T-cell (primary cell): ENCODE measurements around the gene RIGI. TPM values are rescaled to one million over a fixed set of nuclear protein-coding genes. Genes with fewer than 3 reads are reported as not detected.
"Not testable (repeated sequence)": the region's sequence is repeated elsewhere in the genome, so short reads cannot be mapped to it uniquely, and the experiment has no call there.

Source experiments
- ATAC-seq, 4 experiments: fragments of 200-7000 bp in 3 of 4; fragments of 150-1000 bp in 1 of 4; cut with Tn5 transposase; replicated peaks in 1 of 4; 1 replicate in 3 of 4; 2 replicates in 1 of 4; pipeline ENCODE4 v1.10.0; 2021; ENCODE audit warnings: moderate library complexity in 3 of 4, mild to moderate bottlenecking in 2 of 4, moderate number of reproducible peaks in 1 of 4
- CTCF ChIA-PET, 2 donors: fragments of 300-600 bp; sonication (Branson Sonifier 250); formaldehyde crosslinking; loops; one replicate each; lab custom pipeline; 2022; ENCODE audit warnings: antibody characterized with exemption in 2 of 2; lab: Charles Lee
- POLR2A ChIA-PET, 2 donors: fragments of 300-600 bp; sonication (Branson Sonifier 250); formaldehyde crosslinking; loops; one replicate each; lab custom pipeline; 2022; ENCODE audit warnings: antibody characterized with exemption in 2 of 2; lab: Charles Lee
- DNase-seq, 35 experiments: peaks; one replicate each; pipeline versions ENCODE4 v3.0.0 to v3.0.0-alpha.2; 2013 to 2023
- H3K27ac ChIP-seq: one replicate; pipeline ENCODE4 v1.5.1; 2013; ENCODE audit warnings: low read length
- H3K27me3 ChIP-seq, 2 experiments: replicated peaks in 1 of 2; 1 replicate in 1 of 2; 2 replicates in 1 of 2; pipeline versions ENCODE4 v1.6.1 to v1.7.0; 2013; ENCODE audit warnings: low read length in 1 of 2, mixed read lengths in 1 of 2; ENCODE audit not compliant: control insufficient read depth in 2 of 2, insufficient read depth in 2 of 2; ENCODE audit errors: extremely low read depth in 1 of 2
- H3K36me3 ChIP-seq, 2 donors: 1 replicate in 1 of 2; 2 replicates in 1 of 2; pipeline versions ENCODE4 v1.6.1 to v1.7.0; 2013; ENCODE audit warnings: low read length in 1 of 2; ENCODE audit not compliant: control insufficient read depth in 2 of 2, insufficient read depth in 1 of 2; ENCODE audit errors: extremely low read depth in 1 of 2
- H3K4me1 ChIP-seq, 2 experiments: 1 replicate in 1 of 2; 2 replicates in 1 of 2; pipeline versions ENCODE4 v1.6.1 to v1.7.0; 2013; ENCODE audit warnings: low read length in 2 of 2, mixed read lengths in 1 of 2; ENCODE audit not compliant: insufficient read depth in 2 of 2, control insufficient read depth in 1 of 2; ENCODE audit errors: extremely low read depth in 1 of 2
- H3K4me3 ChIP-seq, 2 donors: 1 replicate in 1 of 2; 2 replicates in 1 of 2; pipeline versions ENCODE4 v1.5.1 to v1.7.0; 2013; ENCODE audit warnings: mild to moderate bottlenecking in 2 of 2, low read length in 1 of 2, moderate library complexity in 1 of 2; ENCODE audit not compliant: control insufficient read depth in 1 of 2; ENCODE audit errors: extremely low read depth in 1 of 2
- H3K9me3 ChIP-seq: 2 replicates; pipeline ENCODE4 v1.7.0; 2013
- H3K27ac Mint-ChIP-seq, 2 donors: one replicate each; pipeline ENCODE4 v1.8.0; 2020 to 2021; ENCODE audit warnings: mild to moderate bottlenecking in 2 of 2, mixed read lengths in 2 of 2
- H3K27me3 Mint-ChIP-seq, 2 donors: one replicate each; pipeline ENCODE4 v1.8.0; 2021 to 2022; ENCODE audit warnings: mixed read lengths in 2 of 2
- H3K36me3 Mint-ChIP-seq: one replicate; pipeline ENCODE4 v1.8.0; 2021; ENCODE audit warnings: mixed read lengths
- H3K4me1 Mint-ChIP-seq, 3 donors: one replicate each; pipeline ENCODE4 v1.8.0; 2020 to 2022; ENCODE audit warnings: mixed read lengths in 3 of 3, mild to moderate bottlenecking in 1 of 3
- H3K4me3 Mint-ChIP-seq, 3 donors: one replicate each; pipeline ENCODE4 v1.8.0; 2020 to 2022; ENCODE audit warnings: mild to moderate bottlenecking in 3 of 3, mixed read lengths in 3 of 3, moderate library complexity in 3 of 3
- H3K9me3 Mint-ChIP-seq, 3 donors: one replicate each; pipeline ENCODE4 v1.8.0; 2020 to 2022; ENCODE audit warnings: mixed read lengths in 3 of 3
- WGBS: methylation state at CpG from one replicate; pipeline ENCODE4 v1.1.5; 2013; ENCODE audit warnings: missing lambda C conversion rate; ENCODE audit not compliant: insufficient coverage; 5-methylcytosine and 5-hydroxymethylcytosine counted together
- total RNA-seq, 35 experiments: library from RNA in 6 of 35; stranded (reverse) in 6 of 35; fragments of 120-200 nt in 1 of 35; gene quantifications; one replicate each; pipeline versions ENCODE4 v1.2.1 to v1.2.4 and lab custom pipeline; 2013 to 2026

Gene RIGI
- total RNA-seq, 5 donors from 2014 or later (not counting 1 experiment from before 2014, with no cell fraction given), result 14.0 to 27.1 (median 19.3) TPM

DNA sequence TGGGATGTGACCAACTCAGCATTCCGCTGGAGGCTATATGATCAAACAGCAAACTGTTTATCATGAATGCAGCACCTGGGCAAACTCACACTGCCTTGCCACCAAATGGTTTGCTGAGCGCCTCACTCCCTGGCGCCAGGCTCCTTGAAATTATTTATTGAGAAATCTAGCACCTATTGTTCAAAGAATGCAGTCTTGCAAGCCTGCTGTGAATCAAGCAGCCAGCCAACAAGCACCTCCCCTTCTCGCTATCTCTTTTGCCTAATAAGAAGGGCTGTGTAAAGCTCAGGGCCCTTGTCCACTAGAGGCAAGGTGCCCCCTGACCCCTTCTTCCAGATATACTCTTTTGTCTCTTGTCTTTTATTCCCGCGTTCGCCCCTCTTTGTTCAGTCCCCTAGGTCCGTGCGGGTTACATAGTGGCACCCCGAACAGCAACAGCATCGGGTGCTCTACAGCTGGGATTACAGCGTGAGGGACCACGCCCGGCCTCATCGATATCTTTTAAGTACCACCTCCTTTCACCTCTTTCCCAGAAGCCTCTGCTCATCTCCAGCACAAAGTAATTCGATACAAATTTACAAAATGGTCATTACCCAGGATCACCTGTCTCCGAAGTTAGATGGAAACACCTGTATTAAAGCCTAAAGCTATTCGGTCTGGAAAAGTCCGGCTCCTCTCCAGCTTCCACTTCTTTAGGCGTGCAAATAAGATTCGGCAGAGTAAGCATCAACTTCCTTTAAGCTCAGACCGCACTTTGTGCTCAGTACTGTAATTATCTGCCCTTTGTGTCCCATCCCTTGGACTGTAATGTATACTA is 896 bp downstream of the RIGI start:
- H3K4me1 ChIP-seq, result peaks cover 16 to 20% of the 10 kb centered on the region in 2 experiments
- H3K27me3 Mint-ChIP-seq, result no peaks in the 10 kb centered on the region
- no peaks in the 10 kb centered on the region for H3K27me3 ChIP-seq
- H3K4me3 ChIP-seq, result peak overlapping the region; percentile 77 to 85
- DNase-seq (peak in 21 of 35 experiments; percentile 1 to 42 (median 12)), ATAC-seq (peak in 2 of 4 experiments; percentile 29 to 30)
- CTCF ChIA-PET, result interaction anchor here (0.6 to 3.2 kb wide), 14 partner anchors 20 to 939 kb away, joined by 3 to 60 read pairs (median 6); partner anchors contain the start of gene ACO1 (in 1 of the 2)
- peak overlapping the region; percentile 97 to 99 for H3K27ac Mint-ChIP-seq
- peaks cover 49 to 70% (median 61%) of the 10 kb centered on the region in 3 donors for H3K4me1 Mint-ChIP-seq
- 29% methylated on average over 13 of the region's 22 CpGs for WGBS
- H3K27ac ChIP-seq, result peak overlapping the region; percentile 74
- peaks cover 30% of the 10 kb centered on the region for H3K36me3 Mint-ChIP-seq
- H3K4me3 Mint-ChIP-seq, result peak overlapping the region; percentile 87 to 98 (median 92)
- H3K9me3 Mint-ChIP-seq, result no peaks in the 10 kb centered on the region
- peaks cover 0 to 2% of the 10 kb centered on the region in 2 donors for H3K36me3 ChIP-seq
- POLR2A ChIA-PET, result interaction anchor here (0.5 to 2.0 kb wide), 8 partner anchors 8 to 1693 kb away, joined by 3 to 11 read pairs (median 4); no protein-coding TSS in a partner anchor
- H3K9me3 ChIP-seq, result no peaks in the 10 kb centered on the region

DNA sequence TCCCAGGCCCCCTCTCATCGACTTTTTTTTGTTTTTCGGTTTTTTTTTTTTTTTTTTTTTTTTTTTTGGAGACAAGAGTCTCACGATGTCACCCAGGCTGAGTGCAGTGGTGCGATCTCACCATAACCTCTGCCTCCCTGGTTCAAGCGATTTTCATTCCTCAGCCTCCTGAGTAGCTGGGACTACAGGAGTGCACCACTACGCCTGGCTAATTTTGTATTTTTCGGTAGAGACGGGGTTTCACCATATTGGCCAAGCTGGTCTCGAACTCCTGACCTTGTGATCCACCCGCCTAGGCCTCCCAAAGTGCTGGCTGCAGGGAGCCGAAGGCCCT is 1.5 kb downstream of the RIGI start:
- not testable (repeated sequence) for H3K27me3 Mint-ChIP-seq, H3K27me3 ChIP-seq, H3K27ac ChIP-seq, ATAC-seq, H3K36me3 ChIP-seq, H3K9me3 ChIP-seq, H3K9me3 Mint-ChIP-seq, DNase-seq, H3K4me3 ChIP-seq
- CTCF ChIA-PET, result interaction anchor here (0.6 to 3.2 kb wide), 4 partner anchors 25 to 940 kb away, joined by 3 to 60 read pairs (median 18); no protein-coding TSS in a partner anchor
- H3K36me3 Mint-ChIP-seq, result peaks cover 30% of the 10 kb centered on the region
- POLR2A ChIA-PET, result interaction anchor here in 1 of 2 donors (0.7 kb wide), 1 partner anchor 147 kb away, joined by 7 read pairs; no protein-coding TSS in a partner anchor
- 98% methylated on average over 8 of the region's 11 CpGs for WGBS
- peaks cover 16 to 20% of the 10 kb centered on the region in 2 experiments for H3K4me1 ChIP-seq
- H3K27ac Mint-ChIP-seq, result peak overlapping the region; percentile 80 to 99
- peaks cover 49 to 72% (median 63%) of the 10 kb centered on the region in 3 donors for H3K4me1 Mint-ChIP-seq
- peak overlapping the region; percentile 87 to 98 (median 92) for H3K4me3 Mint-ChIP-seq

DNA sequence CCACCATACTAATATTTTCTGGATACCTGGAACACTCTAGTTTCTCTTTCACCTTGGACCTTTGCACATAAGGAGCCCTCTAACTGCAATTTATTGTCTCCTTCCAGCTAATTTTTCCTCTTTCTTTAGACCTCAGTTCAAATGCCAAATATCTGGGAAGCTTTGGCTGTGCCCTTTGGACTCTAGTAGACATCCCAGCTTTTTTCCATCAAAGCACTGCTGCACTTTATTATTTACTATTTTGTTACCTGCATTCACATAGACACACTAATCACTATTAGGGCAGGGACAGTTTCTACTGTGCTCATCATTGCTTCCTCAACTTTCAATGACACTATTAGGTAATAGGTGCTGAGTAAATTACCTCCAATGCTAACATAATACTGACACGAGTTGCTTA is 2.1 kb downstream of the RIGI start:
- Histone ChIP-seq H3K36me3 (peaks cover 0 to 2% of the 10 kb centered on the region in 2 donors), H3K27ac (peak overlapping the region; percentile 0), H3K4me3 (no peak overlapping the region), H3K27me3 (no peaks in the 10 kb centered on the region), H3K9me3 (no peaks in the 10 kb centered on the region), H3K4me1 (peaks cover 16 to 20% of the 10 kb centered on the region in 2 experiments)
- whole genome bisulfite sequencing, result no CpG with 5 or more reads among the region's 1 CpG
- Mint-ChIP-seq H3K9me3 (no peaks in the 10 kb centered on the region), H3K36me3 (peaks cover 30% of the 10 kb centered on the region), H3K27me3 (no peaks in the 10 kb centered on the region), H3K4me3 (peak overlapping the region; percentile 87 to 98 (median 92)), H3K4me1 (peaks cover 49 to 75% (median 64%) of the 10 kb centered on the region in 3 donors), H3K27ac (peak overlapping the region; percentile 80 to 99)
- ATAC-seq, result no peak
- ChIA-PET POLR2A (interaction anchor here in 1 of 2 donors (0.7 kb wide), 1 partner anchor 146 kb away, joined by 7 read pairs; no protein-coding TSS in a partner anchor), CTCF (interaction anchor here in 1 of 2 donors (0.7 kb wide), 1 partner anchor 40 kb away, joined by 5 read pairs; no protein-coding TSS in a partner anchor)
- DNase-seq, result no peak

DNA sequence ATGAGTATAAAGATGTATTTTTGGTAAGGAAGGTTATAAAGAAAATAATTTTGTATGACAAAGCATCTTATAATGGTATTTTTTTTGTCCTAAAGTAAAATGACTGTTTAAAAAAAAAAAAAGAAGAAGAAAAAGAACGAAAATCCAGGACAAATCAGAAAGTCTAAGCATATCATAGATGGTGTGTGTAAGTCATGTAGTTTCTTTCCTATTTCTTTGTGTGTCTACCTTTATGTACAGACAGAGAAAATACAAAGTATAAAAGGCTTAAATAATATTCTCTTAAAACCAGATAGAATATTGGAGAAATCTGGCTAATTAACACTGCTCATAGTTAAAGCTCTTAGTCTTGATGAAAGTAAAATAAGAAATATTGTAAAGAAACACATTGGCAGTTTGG is 7.7 kb downstream of the RIGI start:
- no peak overlapping the region for H3K4me3 ChIP-seq
- H3K4me1 Mint-ChIP-seq, result peaks cover 56 to 67% (median 65%) of the 10 kb centered on the region in 3 donors
- H3K36me3 ChIP-seq, result peaks cover 0 to 7% of the 10 kb centered on the region in 2 donors
- peaks cover 64% of the 10 kb centered on the region for H3K36me3 Mint-ChIP-seq
- ATAC-seq, result no peak
- H3K9me3 Mint-ChIP-seq, result peaks cover 0 to 6% (median 3%) of the 10 kb centered on the region in 3 donors
- CTCF ChIA-PET, result interaction anchor here in 1 of 2 donors (1.7 kb wide), 1 partner anchor 11 kb away, joined by 4 read pairs; no protein-coding TSS in a partner anchor
- H3K27me3 ChIP-seq, result no peaks in the 10 kb centered on the region
- no peak for DNase-seq
- H3K27ac Mint-ChIP-seq, result no peak overlapping the region
- H3K9me3 ChIP-seq, result peaks cover 2% of the 10 kb centered on the region
- POLR2A ChIA-PET, result interaction anchor here (0.6 to 0.7 kb wide), 2 partner anchors 7 to 10 kb away, joined by 3 to 5 read pairs; no protein-coding TSS in a partner anchor
- no peak overlapping the region for H3K4me3 Mint-ChIP-seq
- WGBS, result no CpG with 5 or more reads among the region's 1 CpG
- no peaks in the 10 kb centered on the region for H3K27me3 Mint-ChIP-seq
- no peak overlapping the region for H3K27ac ChIP-seq
- H3K4me1 ChIP-seq, result peaks cover 0 to 10% of the 10 kb centered on the region in 2 experiments

DNA sequence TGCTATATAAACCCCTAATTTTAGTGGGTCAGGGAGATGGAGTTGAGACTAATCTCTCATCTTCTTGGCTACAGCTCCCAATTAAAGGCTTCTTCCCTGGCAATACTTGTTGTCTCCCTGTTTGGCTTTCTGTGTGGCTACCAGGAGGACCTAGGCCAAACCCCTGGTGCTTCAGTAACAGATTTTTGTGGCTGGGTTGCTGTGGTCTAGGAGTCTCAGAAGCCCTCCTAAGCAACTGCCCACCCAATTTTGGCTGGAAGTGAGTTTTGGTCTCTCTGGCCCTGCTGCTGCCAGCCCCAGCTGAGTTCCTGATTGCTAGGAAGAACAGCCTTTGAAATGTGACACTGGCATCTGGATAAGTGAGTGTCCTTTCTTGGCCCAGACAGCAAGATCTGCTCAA is 9.8 kb downstream of the RIGI start:
- Histone ChIP-seq H3K27me3 (no peaks in the 10 kb centered on the region), H3K36me3 (peaks cover 0 to 4% of the 10 kb centered on the region in 2 donors), H3K4me1 (peaks cover 0 to 6% of the 10 kb centered on the region in 2 experiments), H3K27ac (no peak overlapping the region), H3K9me3 (peaks cover 2% of the 10 kb centered on the region), H3K4me3 (no peak overlapping the region)
- peaks cover 0 to 6% (median 3%) of the 10 kb centered on the region in 3 donors for H3K9me3 Mint-ChIP-seq
- no peak for ATAC-seq
- H3K4me1 Mint-ChIP-seq, result peaks cover 60 to 67% (median 64%) of the 10 kb centered on the region in 3 donors
- H3K4me3 Mint-ChIP-seq, result no peak overlapping the region
- no peak for DNase-seq
- H3K27me3 Mint-ChIP-seq, result no peaks in the 10 kb centered on the region
- H3K36me3 Mint-ChIP-seq, result peaks cover 50% of the 10 kb centered on the region
- ChIA-PET POLR2A (no interaction called here), CTCF (interaction anchor here in 1 of 2 donors (1.0 kb wide), 1 partner anchor 36 kb away, joined by 8 read pairs; the partner anchor contains the start of gene SMIM27)
- H3K27ac Mint-ChIP-seq, result no peak overlapping the region

DNA sequence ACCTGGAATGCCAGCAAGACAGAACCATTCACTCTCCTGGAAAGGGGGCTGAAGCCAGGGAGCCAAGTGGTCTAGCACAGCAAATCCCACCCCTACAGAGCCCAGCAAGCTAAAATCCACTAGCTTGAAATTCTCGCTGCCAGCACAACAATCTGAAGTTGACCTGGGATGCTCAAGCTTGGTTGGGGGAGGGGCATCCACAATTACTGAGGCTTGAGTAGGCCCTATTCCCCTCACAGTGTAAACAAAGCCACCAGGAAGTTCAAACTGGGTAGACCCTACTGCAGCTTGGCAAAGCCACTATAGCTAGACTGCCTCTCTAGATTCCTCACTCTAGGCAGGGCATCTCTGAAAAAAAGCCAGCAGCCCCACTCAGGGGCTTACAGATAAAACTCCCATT is 17.3 kb downstream of the RIGI start:
- Mint-ChIP-seq H3K4me3 (no peak overlapping the region), H3K4me1 (peaks cover 53 to 61% (median 59%) of the 10 kb centered on the region in 3 donors), H3K36me3 (peaks cover 11% of the 10 kb centered on the region), H3K27me3 (no peaks in the 10 kb centered on the region), H3K9me3 (no peaks in the 10 kb centered on the region), H3K27ac (peak overlapping the region in 1 of 2 donors; percentile 22)
- H3K27me3 ChIP-seq, result no peaks in the 10 kb centered on the region
- DNase-seq (no peak), ATAC-seq (no peak)
- no peaks in the 10 kb centered on the region for H3K4me1 ChIP-seq
- H3K36me3 ChIP-seq, result peaks cover under 1 to 3% of the 10 kb centered on the region in 2 donors
- POLR2A ChIA-PET, result interaction anchor here in 1 of 2 donors (0.6 kb wide), 1 partner anchor 9 kb away, joined by 5 read pairs; no protein-coding TSS in a partner anchor
- H3K4me3 ChIP-seq, result no peak overlapping the region
- no CpG with 5 or more reads among the region's 1 CpG for WGBS
- no peaks in the 10 kb centered on the region for H3K9me3 ChIP-seq
- CTCF ChIA-PET, result interaction anchor here (1.0 to 1.2 kb wide), 2 partner anchors 38 to 71 kb away, joined by 3 read pairs; no protein-coding TSS in a partner anchor
- no peak overlapping the region for H3K27ac ChIP-seq
